Glutamatergic neuron (in vitro differentiated cells): Measurements from ENCODE around the gene FLT1. TPM values are rescaled to one million over a fixed set of nuclear protein-coding genes. Genes with fewer than 3 reads are reported as not detected.

Source experiments
- DNase-seq: peaks from one replicate; pipeline ENCODE4 v3.0.0; 2022
- H3K27ac Mint-ChIP-seq: one replicate; pipeline ENCODE4 v1.8.0; 2020; ENCODE audit warnings: mild to moderate bottlenecking, mixed read lengths, inconsistent platforms; ENCODE audit not compliant: unreplicated experiment
- H3K27me3 Mint-ChIP-seq: one replicate; pipeline ENCODE4 v1.8.0; 2020; ENCODE audit warnings: mild to moderate bottlenecking, moderate library complexity, mixed read lengths, inconsistent platforms; ENCODE audit not compliant: unreplicated experiment
- H3K36me3 Mint-ChIP-seq: one replicate; pipeline ENCODE4 v1.8.0; 2020; ENCODE audit warnings: mild to moderate bottlenecking, mixed read lengths, inconsistent platforms; ENCODE audit not compliant: unreplicated experiment
- H3K4me1 Mint-ChIP-seq: one replicate; pipeline ENCODE4 v1.8.0; 2020; ENCODE audit warnings: mild to moderate bottlenecking, low read depth, mixed read lengths, inconsistent platforms; ENCODE audit not compliant: unreplicated experiment
- H3K4me3 Mint-ChIP-seq: one replicate; pipeline ENCODE4 v1.8.0; 2020; ENCODE audit warnings: mild to moderate bottlenecking, mixed read lengths, inconsistent platforms; ENCODE audit not compliant: unreplicated experiment
- H3K9me3 Mint-ChIP-seq: one replicate; pipeline ENCODE4 v1.8.0; 2020; ENCODE audit warnings: mild to moderate bottlenecking, moderate library complexity, mixed read lengths, inconsistent platforms; ENCODE audit not compliant: unreplicated experiment
- CTCF ChIP-seq: fragments of 200-600 bp; sonication (generic); IDR thresholded peaks from one replicate; pipeline ENCODE4 v1.5.0; 2021; ENCODE audit not compliant: partially characterized antibody, unreplicated experiment
- total RNA-seq: library from RNA; stranded (reverse); fragmentation: NEBNext Ultra II Directional; extraction: Animal tissue kit (Norgen Biotek cat#: 25700); gene quantifications from one replicate; pipeline ENCODE4 v1.2.1, GENCODE V29; 2021; ENCODE audit not compliant: unreplicated experiment

FLT1 gene
- total RNA-seq, 1 donor from 2014 or later: 49.8 TPM

- H3K27ac Mint-ChIP-seq: peak overlapping the region; percentile 53
- peaks cover 2% of the 10 kb centered on the region for H3K27me3 Mint-ChIP-seq
- H3K4me3 Mint-ChIP-seq: no peak overlapping the region
These were observed 6.6 kb upstream of the FLT1 start for GRCh38 chr13:28501547-28501946.

GRCh38 chr13:28499609-28500008 is 4.7 kb upstream of the FLT1 start:
- no peak for TF ChIP-seq CTCF
- DNase-seq: no peak
- Mint-ChIP-seq H3K9me3 (peaks cover 3% of the 10 kb centered on the region), H3K4me3 (no peak overlapping the region), H3K27me3 (peaks cover 5% of the 10 kb centered on the region), H3K4me1 (peaks cover 10% of the 10 kb centered on the region), H3K36me3 (no peaks in the 10 kb centered on the region), H3K27ac (no peak overlapping the region)

More at GRCh38 chr13:28501547-28501946, 6.6 kb upstream of the FLT1 start:
- H3K36me3 Mint-ChIP-seq: no peaks in the 10 kb centered on the region
- H3K9me3 Mint-ChIP-seq: peaks cover 3% of the 10 kb centered on the region
- TF ChIP-seq CTCF: no peak
- peaks cover 10% of the 10 kb centered on the region for H3K4me1 Mint-ChIP-seq
- peak; percentile 50 for DNase-seq

GRCh38 chr13:28498481-28499115 is 3.7 kb upstream of the FLT1 start:
- Mint-ChIP-seq H3K4me3 (no peak overlapping the region), H3K27ac (no peak overlapping the region), H3K4me1 (peaks cover 8% of the 10 kb centered on the region), H3K9me3 (peaks cover 4% of the 10 kb centered on the region), H3K36me3 (no peaks in the 10 kb centered on the region), H3K27me3 (peaks cover 5% of the 10 kb centered on the region)
- TF ChIP-seq CTCF: no peak
- DNase-seq: no peak

GRCh38 chr13:28497143-28497876 is 2.4 kb upstream of the FLT1 start:
- no peak overlapping the region for H3K27ac Mint-ChIP-seq
- H3K4me3 Mint-ChIP-seq: no peak overlapping the region
- H3K4me1 Mint-ChIP-seq: peaks cover 4% of the 10 kb centered on the region
- no peak for DNase-seq
- no peaks in the 10 kb centered on the region for H3K36me3 Mint-ChIP-seq
- H3K27me3 Mint-ChIP-seq: peaks cover 5% of the 10 kb centered on the region
- H3K9me3 Mint-ChIP-seq: peaks cover 7% of the 10 kb centered on the region
- no peak for TF ChIP-seq CTCF

GRCh38 chr13:28496188-28496564 is 1.2 kb upstream of the FLT1 start:
- DNase-seq: no peak
- Mint-ChIP-seq H3K4me3 (peak overlapping the region; percentile 73), H3K36me3 (no peaks in the 10 kb centered on the region), H3K9me3 (peaks cover 7% of the 10 kb centered on the region), H3K4me1 (peaks cover 5% of the 10 kb centered on the region), H3K27ac (no peak overlapping the region), H3K27me3 (peaks cover 5% of the 10 kb centered on the region)
- no peak for TF ChIP-seq CTCF
